WTC11 (cell line): ENCODE measurements around the gene BAIAP2L1. TPM values are rescaled to one million over a fixed set of nuclear protein-coding genes. Genes with fewer than 3 reads are reported as not detected.

Source experiments
- ATAC-seq: fragments of 200-7000 bp; cut with Tn5 transposase; 2 replicates; pipeline ENCODE4 v1.10.0; 2021; ENCODE audit warnings: mild to moderate bottlenecking, moderate library complexity
- CTCF ChIA-PET: fragments of 300-600 bp; sonication (Branson Sonifier 250); formaldehyde crosslinking; loops from one replicate; lab custom pipeline; 2021; ENCODE audit warnings: antibody characterized with exemption; lab: Charles Lee
- POLR2A ChIA-PET: fragments of 350-600 bp; sonication (Branson Sonifier 250); formaldehyde crosslinking; loops from one replicate; lab custom pipeline; 2021; ENCODE audit warnings: antibody characterized with exemption; lab: Charles Lee
- DNase-seq: peaks from one replicate; pipeline ENCODE4 v3.0.0; 2021; ENCODE audit warnings: low spot score
- H3K27ac Mint-ChIP-seq: 2 replicates; pipeline ENCODE4 v1.8.0; 2021; ENCODE audit warnings: mixed read lengths
- H3K27me3 Mint-ChIP-seq: 2 replicates; pipeline ENCODE4 v1.8.0; 2021; ENCODE audit warnings: low read depth, mild to moderate bottlenecking, moderate library complexity, mixed read lengths
- H3K36me3 Mint-ChIP-seq: 2 replicates; pipeline ENCODE4 v1.8.0; 2021; ENCODE audit warnings: mixed read lengths
- H3K4me1 Mint-ChIP-seq: 2 replicates; pipeline ENCODE4 v1.8.0; 2022; ENCODE audit warnings: mixed read lengths
- H3K4me3 Mint-ChIP-seq: 2 replicates; pipeline ENCODE4 v1.8.0; 2021; ENCODE audit warnings: mild to moderate bottlenecking, moderate library complexity, mixed read lengths
- H3K9me3 Mint-ChIP-seq: 2 replicates; pipeline ENCODE4 v1.8.0; 2021; ENCODE audit warnings: mixed read lengths
- AFF4 ChIP-seq: sonication (generic); formaldehyde crosslinking; IDR thresholded peaks from 2 replicates; pipeline ENCODE4 v1.8.1; 2023; ENCODE audit warnings: mild to moderate bottlenecking, missing genetic modification reagents, borderline replicate concordance
- ATF2 ChIP-seq: sonication (generic); formaldehyde crosslinking; IDR thresholded peaks from 2 replicates; pipeline ENCODE4 v1.8.1; 2022; ENCODE audit warnings: low read depth, missing genetic modification reagents, borderline replicate concordance
- ATF3 ChIP-seq: sonication (generic); formaldehyde crosslinking; conservative IDR thresholded peaks from 2 replicates; pipeline ENCODE4 v1.8.1; 2022; ENCODE audit warnings: mild to moderate bottlenecking, missing genetic modification reagents
- CBFB ChIP-seq: sonication (generic); formaldehyde crosslinking; IDR thresholded peaks from 2 replicates; pipeline ENCODE4 v1.8.1; 2022; ENCODE audit warnings: mild to moderate bottlenecking, low read depth, missing genetic modification reagents
- CDX4 ChIP-seq: fragments of 250-450 bp; sonication (Bioruptor Pico); IDR thresholded peaks from 2 replicates; pipeline ENCODE4 v1.9.0; 2021; ENCODE audit warnings: moderate library complexity, mild to moderate bottlenecking, inconsistent platforms, borderline replicate concordance
- FOXJ3 ChIP-seq: sonication (generic); formaldehyde crosslinking; IDR thresholded peaks from 2 replicates; pipeline ENCODE4 v1.9.0; 2021; ENCODE audit warnings: missing genetic modification reagents, mild to moderate bottlenecking, borderline replicate concordance
- FOXK1 ChIP-seq: sonication (generic); formaldehyde crosslinking; IDR thresholded peaks from 2 replicates; pipeline ENCODE4 v1.8.0; 2022; ENCODE audit warnings: mild to moderate bottlenecking, moderate library complexity, missing genetic modification reagents
- GTF2I ChIP-seq: fragments of 250-450 bp; sonication (Bioruptor Pico); conservative IDR thresholded peaks from 2 replicates; pipeline ENCODE4 v1.4.0; 2021; ENCODE audit warnings: mild to moderate bottlenecking
- IRF1 ChIP-seq: sonication (generic); formaldehyde crosslinking; IDR thresholded peaks from 2 replicates; pipeline ENCODE4 v1.8.0; 2023; ENCODE audit warnings: missing genetic modification reagents
- JAZF1 ChIP-seq: fragments of 250-450 bp; sonication (Bioruptor Pico); IDR thresholded peaks from 2 replicates; pipeline ENCODE4 v1.9.0; 2021; ENCODE audit warnings: moderate library complexity, mild to moderate bottlenecking, inconsistent platforms
- MLX ChIP-seq: sonication (generic); formaldehyde crosslinking; IDR thresholded peaks from 2 replicates; pipeline ENCODE4 v1.8.1; 2023; ENCODE audit warnings: mild to moderate bottlenecking, missing genetic modification reagents, moderate library complexity
- NFYB ChIP-seq: sonication (generic); formaldehyde crosslinking; conservative IDR thresholded peaks from 2 replicates; pipeline ENCODE4 v1.8.0; 2022; ENCODE audit warnings: low read depth, missing genetic modification reagents
- NR1H2 ChIP-seq: sonication (generic); formaldehyde crosslinking; IDR thresholded peaks from 2 replicates; pipeline ENCODE4 v1.9.0; 2021; ENCODE audit warnings: mild to moderate bottlenecking, moderate library complexity, missing genetic modification reagents
- PRDM15 ChIP-seq: sonication (generic); formaldehyde crosslinking; IDR thresholded peaks from 2 replicates; pipeline ENCODE4 v1.8.0; 2022; ENCODE audit warnings: missing genetic modification reagents
- RELA ChIP-seq: sonication (generic); formaldehyde crosslinking; IDR thresholded peaks from 2 replicates; pipeline ENCODE4 v1.8.1; 2022; ENCODE audit warnings: missing genetic modification reagents, mild to moderate bottlenecking, borderline replicate concordance
- RORB ChIP-seq: fragments of 250-450 bp; sonication (Bioruptor Pico); IDR thresholded peaks from 2 replicates; pipeline ENCODE4 v1.9.0; 2021; ENCODE audit warnings: mild to moderate bottlenecking
- TEAD1 ChIP-seq: sonication (generic); formaldehyde crosslinking; IDR thresholded peaks from 2 replicates; pipeline ENCODE4 v1.8.0; 2022; ENCODE audit warnings: mild to moderate bottlenecking, missing genetic modification reagents
- TEAD4 ChIP-seq: sonication (generic); formaldehyde crosslinking; IDR thresholded peaks from 2 replicates; pipeline ENCODE4 v1.8.0; 2022; ENCODE audit warnings: mild to moderate bottlenecking, missing genetic modification reagents
- total RNA-seq: library from RNA; stranded (reverse); gene quantifications from 3 replicates; pipeline ENCODE4 v1.2.3, GENCODE V29; 2021

BAIAP2L1 gene
- total RNA-seq, 1 experiment from 2014 or later: 37.5 TPM

GRCh38 chr7:98254516-98254915 lies 146.4 kb downstream of the BAIAP2L1 start:
- Mint-ChIP-seq H3K4me3 (no peak overlapping the region), H3K27ac (no peak overlapping the region)
- DNase-seq: no peak
- CTCF ChIA-PET: interaction anchor here (0.6 kb wide), 1 partner anchor 11 kb away, joined by 3 read pairs; no protein-coding TSS in a partner anchor
- TF ChIP-seq CDX4 (CRISPR knock-in tag): no peak
- TF ChIP-seq IRF1 (CRISPR knock-in tag): no peak
- TF ChIP-seq ATF3 (CRISPR knock-in tag): no peak
- no peak for TF ChIP-seq RELA (CRISPR knock-in tag)
- no peak for TF ChIP-seq TEAD4 (CRISPR knock-in tag)
- no peak for TF ChIP-seq JAZF1 (CRISPR knock-in tag)
- no peak for TF ChIP-seq NFYB
- TF ChIP-seq MLX: no peak
- TF ChIP-seq CBFB (CRISPR knock-in tag): no peak
- TF ChIP-seq PRDM15: no peak
- no peak for TF ChIP-seq GTF2I (CRISPR knock-in tag)
- TF ChIP-seq FOXK1 (CRISPR knock-in tag): no peak
- no peak for TF ChIP-seq ATF2 (CRISPR knock-in tag)
- TF ChIP-seq TEAD1 (CRISPR knock-in tag): no peak
- no peak for TF ChIP-seq RORB (CRISPR knock-in tag)
- TF ChIP-seq NR1H2 (CRISPR knock-in tag): no peak
- no peak for TF ChIP-seq FOXJ3 (CRISPR knock-in tag)
- no peak for TF ChIP-seq AFF4 (CRISPR knock-in tag)
- TF ChIP-seq, all 79 proteins: peak for 0
- Mint-ChIP-seq H3K36me3 (no peaks in the 10 kb centered on the region), H3K27me3 (no peaks in the 10 kb centered on the region), H3K4me1 (peaks cover 20% of the 10 kb centered on the region), H3K9me3 (no peaks in the 10 kb centered on the region)
- no peak for ATAC-seq
- POLR2A ChIA-PET: no interaction called here
